GM12801 (cell line): ENCODE data around the gene TAX1BP1.

Experiments
- CTCF ChIP-seq: IDR thresholded peaks from one replicate; pipeline ENCODE4 v1.5.1; 2011; ENCODE audit warnings: control low read depth; ENCODE audit not compliant: insufficient read length; ENCODE audit errors: extremely low read depth

TAX1BP1 gene

GRCh38 chr7:27723085-27723484 lies 16.9 kb upstream of the TAX1BP1 start:
- no peak for TF ChIP-seq CTCF

- no peak for TF ChIP-seq CTCF
Measured at GRCh38 chr7:27727058-27727457, 12.9 kb upstream of the TAX1BP1 start.

- no peak for TF ChIP-seq CTCF
Measured at GRCh38 chr7:27730112-27730511, 9.8 kb upstream of the TAX1BP1 start.

- no peak for TF ChIP-seq CTCF
Measured at GRCh38 chr7:27734583-27734982, 5.4 kb upstream of the TAX1BP1 start.

- no peak for TF ChIP-seq CTCF
Measured at GRCh38 chr7:27735165-27735564, 4.8 kb upstream of the TAX1BP1 start.

GRCh38 chr7:27735831-27736230 lies 4.1 kb upstream of the TAX1BP1 start:
- no peak for TF ChIP-seq CTCF

- no peak for TF ChIP-seq CTCF
Measured at GRCh38 chr7:27737178-27737577, 2.8 kb upstream of the TAX1BP1 start.

- no peak for TF ChIP-seq CTCF
Measured at GRCh38 chr7:27737616-27738015, 2.3 kb upstream of the TAX1BP1 start.
